ENCODE measurements around the gene MED13L.
"Not testable (repeated sequence)": the region's sequence is repeated elsewhere in the genome, so short reads cannot be mapped to it uniquely, and the experiment has no call there.

MED13L gene

GRCh38 chr12:116238149-116238548, 39.3 kb downstream of the MED13L start:
- DNase-seq (ENCODE audit: extremely low read depth, low read depth): no peak
- TF ChIP-seq, protein P1, sequence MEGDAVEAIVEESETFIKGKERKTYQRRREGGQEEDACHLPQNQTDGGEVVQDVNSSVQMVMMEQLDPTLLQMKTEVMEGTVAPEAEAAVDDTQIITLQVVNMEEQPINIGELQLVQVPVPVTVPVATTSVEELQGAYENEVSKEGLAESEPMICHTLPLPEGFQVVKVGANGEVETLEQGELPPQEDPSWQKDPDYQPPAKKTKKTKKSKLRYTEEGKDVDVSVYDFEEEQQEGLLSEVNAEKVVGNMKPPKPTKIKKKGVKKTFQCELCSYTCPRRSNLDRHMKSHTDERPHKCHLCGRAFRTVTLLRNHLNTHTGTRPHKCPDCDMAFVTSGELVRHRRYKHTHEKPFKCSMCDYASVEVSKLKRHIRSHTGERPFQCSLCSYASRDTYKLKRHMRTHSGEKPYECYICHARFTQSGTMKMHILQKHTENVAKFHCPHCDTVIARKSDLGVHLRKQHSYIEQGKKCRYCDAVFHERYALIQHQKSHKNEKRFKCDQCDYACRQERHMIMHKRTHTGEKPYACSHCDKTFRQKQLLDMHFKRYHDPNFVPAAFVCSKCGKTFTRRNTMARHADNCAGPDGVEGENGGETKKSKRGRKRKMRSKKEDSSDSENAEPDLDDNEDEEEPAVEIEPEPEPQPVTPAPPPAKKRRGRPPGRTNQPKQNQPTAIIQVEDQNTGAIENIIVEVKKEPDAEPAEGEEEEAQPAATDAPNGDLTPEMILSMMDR (IDR thresholded peaks at IDR 0.05; ENCODE audit: low read depth, low read length): no peak

DNA sequence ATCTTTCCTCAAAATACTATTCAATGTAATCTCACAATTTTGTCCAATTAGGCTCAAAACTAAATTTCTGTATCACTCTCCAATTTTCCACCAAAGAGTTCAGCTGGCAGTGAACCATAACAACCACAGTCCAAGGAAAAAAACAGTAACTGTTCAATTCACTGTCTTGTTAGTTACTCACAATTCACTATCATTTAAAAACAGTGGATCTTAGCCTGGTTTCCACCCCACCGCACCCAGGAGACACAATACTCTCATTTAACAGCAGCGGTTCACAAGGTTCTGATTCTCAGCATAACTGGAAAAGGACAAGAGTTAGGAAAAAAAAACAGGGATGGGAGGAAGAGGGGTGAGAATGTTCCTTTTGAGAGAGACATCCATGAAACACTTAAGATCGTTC, 40.5 kb downstream of the MED13L start:
- DNase-seq (ENCODE audit: extremely low read depth, low read depth): no peak
- TF ChIP-seq, protein P1 (IDR thresholded peaks at IDR 0.05; ENCODE audit: low read depth, low read length): no peak

DNA sequence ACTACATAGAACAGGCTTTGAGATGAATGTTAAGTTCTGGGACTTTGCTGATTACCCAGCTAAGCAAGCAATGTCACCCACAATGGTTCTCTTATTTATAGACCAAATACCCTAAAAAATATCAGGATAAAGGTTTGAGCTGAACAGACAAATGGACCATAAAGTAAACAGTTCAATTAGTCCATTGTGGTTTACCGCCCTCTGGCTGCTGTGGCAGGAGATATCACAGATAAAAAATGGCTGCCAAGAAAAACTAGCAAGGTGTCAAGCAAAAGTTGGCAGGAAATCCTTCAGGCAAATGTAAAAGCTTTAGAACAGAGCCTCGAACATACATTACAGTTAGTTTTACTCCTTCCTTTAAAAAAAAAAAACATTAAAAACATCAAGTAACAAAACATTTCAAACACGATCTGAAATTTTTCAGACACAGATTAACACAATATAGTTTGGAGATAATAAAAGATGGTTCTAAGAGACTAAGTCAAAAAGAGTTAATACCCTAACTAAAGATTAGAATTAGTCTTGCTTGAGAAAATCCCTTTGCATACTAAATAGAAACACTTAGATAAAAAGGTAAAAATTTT, 41.3 kb downstream of the MED13L start:
- TF ChIP-seq, protein P1 (IDR thresholded peaks at IDR 0.05; ENCODE audit: low read depth, low read length): peak; percentile 63
- no peak for DNase-seq (ENCODE audit: extremely low read depth, low read depth)

GRCh38 chr12:116234148-116234547, 43.3 kb downstream of the MED13L start:
- DNase-seq (ENCODE audit: extremely low read depth, low read depth): not testable (repeated sequence)

DNA sequence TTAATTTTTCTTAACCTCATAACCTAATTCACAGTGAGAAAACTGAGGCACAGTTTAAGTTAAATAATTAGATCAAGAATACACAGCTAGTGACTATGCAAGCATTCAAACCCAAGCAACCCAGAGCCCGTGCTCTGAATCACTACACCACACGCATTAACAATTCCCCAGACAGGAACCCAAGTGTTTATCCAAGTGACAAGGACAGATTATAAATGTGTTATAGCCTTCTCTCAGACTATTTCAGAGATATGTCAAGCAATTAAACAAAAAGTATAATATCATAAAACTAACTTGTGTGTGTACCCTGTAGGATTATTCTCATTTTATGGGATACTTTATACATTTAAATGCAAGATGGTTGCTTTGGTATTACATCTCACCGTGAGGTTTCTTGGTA, 43.8 kb downstream of the MED13L start:
- TF ChIP-seq, protein P1 (IDR thresholded peaks at IDR 0.05; ENCODE audit: low read depth, low read length): no peak
- DNase-seq (ENCODE audit: extremely low read depth, low read depth): no peak

- TF ChIP-seq, protein P1 (IDR thresholded peaks at IDR 0.05; ENCODE audit: low read depth, low read length): no peak
- no peak for DNase-seq (ENCODE audit: extremely low read depth, low read depth)
Measured at GRCh38 chr12:116227811-116228210, 49.7 kb downstream of the MED13L start.

DNA sequence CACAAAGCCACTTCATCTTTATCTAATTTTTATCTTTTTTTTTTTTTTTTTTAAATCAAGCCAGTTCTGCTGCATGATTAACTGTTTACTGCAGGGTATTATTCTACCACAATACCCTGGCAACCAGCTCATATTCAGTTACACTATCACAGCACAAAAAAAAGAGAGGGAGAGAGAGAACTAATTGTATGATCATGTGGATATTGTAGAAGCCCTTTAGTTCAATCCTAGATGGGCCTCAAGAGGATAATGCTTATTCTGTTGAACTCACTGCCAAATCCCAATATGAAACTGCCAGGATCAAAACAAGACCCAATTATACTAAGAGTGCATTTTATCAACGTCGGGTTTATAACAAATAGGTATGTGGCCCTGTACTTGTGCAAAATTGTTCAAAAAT, 51.5 kb downstream of the MED13L start:
- TF ChIP-seq, protein P1 (IDR thresholded peaks at IDR 0.05; ENCODE audit: low read depth, low read length): no peak
- no peak for DNase-seq (ENCODE audit: extremely low read depth, low read depth)

- DNase-seq (ENCODE audit: extremely low read depth, low read depth): peak; percentile 60
- TF ChIP-seq, protein P1 (IDR thresholded peaks at IDR 0.05; ENCODE audit: low read depth, low read length): no peak
Measured at GRCh38 chr12:116222358-116222757, 55.1 kb downstream of the MED13L start.
